SK-N-MC (cell line): Measurements from ENCODE around the gene CYRIA.

Source experiments
- EZH2 ChIP-seq: fragments of 200-600 bp; sonication (generic); IDR thresholded peaks from one replicate; pipeline ENCODE4 v1.6.1; 2017; ENCODE audit warnings: antibody characterized with exemption
- POLR2AphosphoS5 ChIP-seq: IDR thresholded peaks from 2 replicates; pipeline ENCODE4 v1.6.1; 2012; ENCODE audit warnings: mild to moderate bottlenecking, low read depth, low read length, borderline replicate concordance

GRCh38 chr2:16645088-16645487 is 20.5 kb downstream of the CYRIA start:
- TF ChIP-seq EZH2 = no peak
- no peak for TF ChIP-seq POLR2AphosphoS5
